IMR-90 (cell line): ENCODE data around the gene GOLGA3. TPM values are rescaled to one million over a fixed set of nuclear protein-coding genes. Genes with fewer than 3 reads are reported as not detected.

Experiments used
- ATAC-seq: fragments of 200-7000 bp; cut with Tn5 transposase; 2 replicates; pipeline ENCODE4 v1.9.1; 2020; ENCODE audit warnings: low read depth, mild to moderate bottlenecking, moderate library complexity
- BruUV-seq: library from RNA; stranded (reverse); fragments of 400-500 nt; replicated peaks from 2 replicates; lab custom pipeline; 2021; lab: Mats Ljungman, UMichigan
- CTCF ChIA-PET: fragments of 300-600 bp; formaldehyde crosslinking; extraction: SDS; loops from one replicate; lab custom pipeline; 2021; ENCODE audit warnings: antibody characterized with exemption; lab: Yijun Ruan, JAX
- POLR2A ChIA-PET: fragments of 300-600 bp; sonication (Branson Sonifier 250); formaldehyde crosslinking; loops from one replicate; lab custom pipeline; 2022; ENCODE audit warnings: antibody characterized with exemption; ENCODE audit not compliant: unreplicated experiment; lab: Charles Lee
- DNase-seq: peaks from one replicate; pipeline ENCODE4 v3.0.0; 2013
- H2AFZ ChIP-seq: replicated peaks from 2 replicates; pipeline ENCODE3; 2013; ENCODE audit warnings: low read length, mild to moderate bottlenecking; ENCODE audit not compliant: poor library complexity
- H2AK5ac ChIP-seq: 2 replicates; pipeline ENCODE4 v1.6.1; 2013; ENCODE audit warnings: low read depth, low read length, inconsistent platforms
- H2AK9ac ChIP-seq: replicated peaks from 2 replicates; pipeline ENCODE3; 2013; ENCODE audit warnings: mild to moderate bottlenecking, low read depth, low read length, moderate library complexity; ENCODE audit not compliant: poor library complexity
- H2BK120ac ChIP-seq: 2 replicates; pipeline ENCODE4 v1.6.1; 2013; ENCODE audit warnings: low read depth, low read length, inconsistent platforms
- H2BK15ac ChIP-seq: 3 replicates; pipeline ENCODE4 v1.6.1; 2013; ENCODE audit warnings: low read depth, low read length, inconsistent platforms
- H2BK20ac ChIP-seq: 2 replicates; pipeline ENCODE4 v1.6.1; 2013; ENCODE audit warnings: low read depth, mild to moderate bottlenecking, inconsistent platforms, low read length, moderate library complexity
- H2BK5ac ChIP-seq: 2 replicates; pipeline ENCODE4 v1.6.1; 2013; ENCODE audit warnings: mild to moderate bottlenecking, low read depth, low read length, inconsistent platforms; ENCODE audit not compliant: poor library complexity, severe bottlenecking
- H3K14ac ChIP-seq: replicated peaks from 2 replicates; pipeline ENCODE4 v1.6.1; 2013; ENCODE audit warnings: low read depth, low read length, inconsistent platforms
- H3K18ac ChIP-seq: 2 replicates; pipeline ENCODE4 v1.6.1; 2013; ENCODE audit warnings: low read depth, low read length, control low read depth
- H3K23ac ChIP-seq: 2 replicates; pipeline ENCODE4 v1.6.1; 2013; ENCODE audit warnings: low read depth, low read length, inconsistent platforms
- H3K27ac ChIP-seq: 2 replicates; pipeline ENCODE4 v1.5.1; 2013; ENCODE audit warnings: mild to moderate bottlenecking, control low read depth, low read length; ENCODE audit not compliant: insufficient read depth
- H3K27me3 ChIP-seq: 2 replicates; pipeline ENCODE4 v1.6.1; 2013; ENCODE audit warnings: low read length; ENCODE audit not compliant: control insufficient read depth, insufficient read depth
- H3K36me3 ChIP-seq: 2 replicates; pipeline ENCODE4 v1.6.1; 2013; ENCODE audit warnings: low read length, mixed read lengths; ENCODE audit not compliant: control insufficient read depth, insufficient read depth
- H3K4ac ChIP-seq: 2 replicates; pipeline ENCODE4 v1.6.1; 2013; ENCODE audit warnings: low read depth, low read length, inconsistent platforms
- H3K4me1 ChIP-seq: 2 replicates; pipeline ENCODE4 v1.6.1; 2013; ENCODE audit warnings: low read length, mixed read lengths; ENCODE audit not compliant: control insufficient read depth, insufficient read depth
- H3K4me2 ChIP-seq: 2 replicates; pipeline ENCODE4 v1.6.1; 2013; ENCODE audit warnings: low read depth, mild to moderate bottlenecking, control low read depth, low read length, moderate library complexity
- H3K4me3 ChIP-seq: 2 replicates; pipeline ENCODE4 v1.5.1; 2013; ENCODE audit warnings: low read depth, mild to moderate bottlenecking, control low read depth, low read length, moderate library complexity; ENCODE audit not compliant: insufficient read depth
- H3K56ac ChIP-seq: 2 replicates; pipeline ENCODE4 v1.6.1; 2013; ENCODE audit warnings: low read length, inconsistent platforms; ENCODE audit not compliant: insufficient read depth; ENCODE audit errors: extremely low read depth
- H3K79me1 ChIP-seq, 2 experiments: 2 replicates each; pipeline ENCODE4 v1.6.1; 2013; ENCODE audit warnings: low read length in 2 of 2, inconsistent platforms in 1 of 2, low read depth in 1 of 2
- H3K9ac ChIP-seq: 2 replicates; pipeline ENCODE4 v1.6.1; 2013; ENCODE audit warnings: low read depth, low read length, control low read depth
- H3K9me1 ChIP-seq: 2 replicates; pipeline ENCODE4 v1.6.1; 2013; ENCODE audit warnings: low read length, inconsistent platforms; ENCODE audit not compliant: insufficient read depth
- H3K9me3 ChIP-seq: 2 replicates; pipeline ENCODE4 v1.6.1; 2013; ENCODE audit warnings: low read length; ENCODE audit not compliant: control insufficient read depth, insufficient read depth
- H4K20me1 ChIP-seq: 2 replicates; pipeline ENCODE4 v1.6.1; 2013; ENCODE audit warnings: low read length, inconsistent platforms; ENCODE audit not compliant: insufficient read depth
- H4K5ac ChIP-seq: 2 replicates; pipeline ENCODE4 v1.6.1; 2013; ENCODE audit warnings: mild to moderate bottlenecking, low read depth, low read length, control low read depth
- H4K8ac ChIP-seq, 2 experiments: 2 replicates each; pipeline ENCODE4 v1.6.1; 2013; ENCODE audit warnings: low read depth in 2 of 2, low read length in 2 of 2, control low read depth in 1 of 2, inconsistent platforms in 1 of 2
- H4K91ac ChIP-seq: 2 replicates; pipeline ENCODE4 v1.6.1; 2013; ENCODE audit warnings: low read depth, low read length, inconsistent platforms; ENCODE audit not compliant: insufficient read depth
- CHD1 ChIP-seq: IDR thresholded peaks from 2 replicates; pipeline ENCODE4 v1.6.1; 2012; ENCODE audit warnings: low read depth, low read length, improper control_type of control experiment
- CTCF ChIP-seq: conservative IDR thresholded peaks from 2 replicates; pipeline ENCODE4 v1.5.1; 2012; ENCODE audit warnings: mild to moderate bottlenecking, low read depth, low read length, improper control_type of control experiment
- ELK1 ChIP-seq: fragments of 150-350 bp; IDR thresholded peaks from 2 replicates; pipeline ENCODE4 v1.6.1; 2016; ENCODE audit warnings: low read depth, mild to moderate bottlenecking, low read length, moderate library complexity, borderline replicate concordance
- MAZ ChIP-seq: IDR thresholded peaks from 2 replicates; pipeline ENCODE4 v1.6.1; 2012; ENCODE audit warnings: low read depth, mild to moderate bottlenecking, low read length, improper control_type of control experiment, moderate library complexity, borderline replicate concordance
- MXI1 ChIP-seq: IDR thresholded peaks from 2 replicates; pipeline ENCODE4 v1.6.1; 2012; ENCODE audit warnings: low read depth, mild to moderate bottlenecking, low read length, moderate library complexity, borderline replicate concordance
- RCOR1 ChIP-seq: IDR thresholded peaks from 2 replicates; pipeline ENCODE4 v1.6.1; 2012; ENCODE audit warnings: mild to moderate bottlenecking, low read length, improper control_type of control experiment; ENCODE audit not compliant: insufficient replicate concordance
- SMC3 ChIP-seq: fragments of 150-350 bp; IDR thresholded peaks from 2 replicates; pipeline ENCODE4 v1.6.1; 2016; ENCODE audit warnings: low read depth, mild to moderate bottlenecking, antibody characterized with exemption, low read length, moderate library complexity
- USF2 ChIP-seq: fragments of 150-350 bp; IDR thresholded peaks from 2 replicates; pipeline ENCODE4 v1.6.1; 2017; ENCODE audit warnings: mild to moderate bottlenecking, antibody characterized with exemption, low read length, low read depth
- WGBS, 2 experiments: methylation state at CpG; one replicate each; pipeline versions ENCODE4 v1.1.5 to v1.1.7; 2013; ENCODE audit warnings: missing lambda C conversion rate in 2 of 2; ENCODE audit not compliant: insufficient read length in 1 of 2; ENCODE audit errors: extremely low coverage in 2 of 2; 5-methylcytosine and 5-hydroxymethylcytosine counted together
- dilution Hi-C: fragments of 300-500 bp; cut with HindIII; formaldehyde crosslinking; loops from one replicate; pipeline ENCODE4 v1.14.3; 2018; ENCODE audit warnings: low sequenced_read_pairs; ENCODE audit not compliant: unreplicated experiment
- in situ Hi-C: fragments of 300-500 bp; cut with MboI; formaldehyde crosslinking; loops from 3 replicates; pipeline ENCODE4 v1.14.3; 2019; ENCODE audit warnings: low sequenced_read_pairs, inconsistent platforms, mixed read lengths
- intact Hi-C: fragments of 100-400 bp; cut with micrococcal nuclease; formaldehyde crosslinking; loops from 2 replicates; pipeline ENCODE4 v1.10.0; 2022
- polyA plus RNA-seq, 3 experiments: library from polyadenylated mRNA; depleted of rRNA; stranded (reverse); fragments of >200 nt; gene quantifications; 2 replicates each; pipeline ENCODE4 v1.2.3, GENCODE V29; 2012; ENCODE audit warnings: low replicate concordance in 1 of 3
- total RNA-seq: library from RNA; depleted of rRNA; stranded (reverse); fragments of >200 nt; gene quantifications from 2 replicates; pipeline ENCODE4 v1.2.3, GENCODE V29; 2012

Gene GOLGA3
- total and polyA plus RNA-seq, 2 of the 4 experiments (the other 2 are of a cell fraction) = 39.6 to 99.8 TPM

- TF ChIP-seq CTCF (no peak), ELK1 (no peak), CHD1 (no peak), SMC3 (no peak), MXI1 (no peak), USF2 (no peak), RCOR1 (no peak), MAZ (no peak)
- Histone ChIP-seq H2BK20ac (no peak overlapping the region), H3K9ac (no peak overlapping the region), H3K4me1 (no peaks in the 10 kb centered on the region), H3K27me3 (no peaks in the 10 kb centered on the region), H2BK5ac (peak overlapping the region; percentile 19), H2BK15ac (no peak overlapping the region), H2BK120ac (no peak overlapping the region), H3K27ac (no peak overlapping the region), H2AK9ac (no peak overlapping the region), H3K36me3 (peaks cover 68% of the 10 kb centered on the region), H3K4me3 (no peak overlapping the region), H2AFZ (no peak overlapping the region), H3K4ac (no peak overlapping the region), H4K5ac (no peak overlapping the region), H3K79me1 (peaks cover 0 to 3% of the 10 kb centered on the region in 2 experiments; a peak in 2 of 4 replicates), H4K8ac (no peak overlapping the region), H3K9me3 (no peaks in the 10 kb centered on the region), H3K23ac (no peak overlapping the region), H3K14ac (no peak overlapping the region), H3K56ac (no peak overlapping the region), H3K4me2 (no peak overlapping the region), H4K91ac (no peak overlapping the region), H4K20me1 (no peaks in the 10 kb centered on the region), H3K18ac (no peak overlapping the region), H2AK5ac (no peak overlapping the region), H3K9me1 (no peaks in the 10 kb centered on the region; the same call in 1 of the 2 replicates)
- dilution Hi-C loops (no loop called here), intact Hi-C loops (no loop called here), in situ Hi-C loops (no loop called here)
- ATAC-seq (no peak), DNase-seq (no peak)
- ChIA-PET CTCF (no interaction called here), POLR2A (no interaction called here)
- BruUV-seq = no TSS peak
- 100% methylated on average over 7 of the region's 17 CpGs; no CpG with 5 or more reads in 1 of the 2 experiments for WGBS, 2 experiments
Measured at GRCh38 chr12:132856581-132856980, 27.9 kb upstream of the GOLGA3 start.
